Measurements from ENCODE around the gene AGMO. TPM values are rescaled to one million over a fixed set of nuclear protein-coding genes. Genes with fewer than 3 reads are reported as not detected.

Gene AGMO
- total RNA-seq: 0.05 and 0.35 TPM in 2 replicates

GRCh38 chr7:15561835-15562234, at the start of gene AGMO:
Gene AGMO, minus strand, starts transcription at chr7:15562015.
- peak; percentile 67 for DNase-seq (ENCODE audit: low read depth)

- DNase-seq (ENCODE audit: low read depth): no peak
These were observed 48.7 kb upstream of the AGMO start for GRCh38 chr7:15610503-15610902.

GRCh38 chr7:15609287-15609686, 47.5 kb upstream of the AGMO start:
- no peak for DNase-seq (ENCODE audit: low read depth)

GRCh38 chr7:15607529-15608210, 45.9 kb upstream of the AGMO start:
- no peak for DNase-seq (ENCODE audit: low read depth)

GRCh38 chr7:15606561-15606960, 44.7 kb upstream of the AGMO start:
- no peak for DNase-seq (ENCODE audit: low read depth)

GRCh38 chr7:15604166-15604565, 42.4 kb upstream of the AGMO start:
- DNase-seq (ENCODE audit: low read depth): no peak

GRCh38 chr7:15603124-15603523, 41.3 kb upstream of the AGMO start:
- peak; percentile 9 for DNase-seq (ENCODE audit: low read depth)

GRCh38 chr7:15602236-15602635, 40.4 kb upstream of the AGMO start:
- peak; percentile 13 for DNase-seq (ENCODE audit: low read depth)

- no peak for DNase-seq (ENCODE audit: low read depth)
These were observed 39.4 kb upstream of the AGMO start for GRCh38 chr7:15601175-15601574.

GRCh38 chr7:15600298-15600697, 38.5 kb upstream of the AGMO start:
- no peak for DNase-seq (ENCODE audit: low read depth)

- DNase-seq (ENCODE audit: low read depth): no peak
These were observed 32.6 kb upstream of the AGMO start for GRCh38 chr7:15594461-15594860.

- DNase-seq (ENCODE audit: low read depth): no peak
These were observed 31.6 kb upstream of the AGMO start for GRCh38 chr7:15593382-15593781.

GRCh38 chr7:15586266-15586665, 24.5 kb upstream of the AGMO start:
- no peak for DNase-seq (ENCODE audit: low read depth)

GRCh38 chr7:15584575-15584974, 22.8 kb upstream of the AGMO start:
- DNase-seq (ENCODE audit: low read depth): no peak

GRCh38 chr7:15582773-15583172, 21.0 kb upstream of the AGMO start:
- no peak for DNase-seq (ENCODE audit: low read depth)

GRCh38 chr7:15581352-15581951, 19.6 kb upstream of the AGMO start:
- no peak for DNase-seq (ENCODE audit: low read depth)

- no peak for DNase-seq (ENCODE audit: low read depth)
These were observed 19.0 kb upstream of the AGMO start for GRCh38 chr7:15580604-15581351.

- no peak for DNase-seq (ENCODE audit: low read depth)
These were observed 15.8 kb upstream of the AGMO start for GRCh38 chr7:15577600-15577999.

- no peak for DNase-seq (ENCODE audit: low read depth)
These were observed 9.6 kb upstream of the AGMO start for GRCh38 chr7:15571301-15571878.

GRCh38 chr7:15567652-15568051, 5.8 kb upstream of the AGMO start:
- DNase-seq (ENCODE audit: low read depth): no peak

GRCh38 chr7:15567036-15567435, 5.2 kb upstream of the AGMO start:
- DNase-seq (ENCODE audit: low read depth): no peak

- DNase-seq (ENCODE audit: low read depth): no peak
These were observed 4.7 kb upstream of the AGMO start for GRCh38 chr7:15566476-15566875.

- no peak for DNase-seq (ENCODE audit: low read depth)
These were observed 847 bp downstream of the AGMO start for GRCh38 chr7:15560968-15561367.

Data from renal cortical epithelial cell (primary cell).